Lung microvascular endothelial cell (primary cell): Measurements from ENCODE around the gene PDE2A. TPM values are rescaled to one million over a fixed set of nuclear protein-coding genes. Genes with fewer than 3 reads are reported as not detected.

Source experiments
- DNase-seq, 2 donors: peaks; one replicate each; pipeline versions ENCODE4 v3.0.0 to v3.0.0-alpha.2; 2010; ENCODE audit warnings: low read depth in 2 of 2
- total RNA-seq: library from RNA; depleted of rRNA; stranded (reverse); fragments of >200 nt; gene quantifications from 2 replicates; pipeline ENCODE4 v1.2.1, GENCODE V29; 2014

The PDE2A gene
- 158 and 415 TPM in 2 replicates for total RNA-seq

DNA sequence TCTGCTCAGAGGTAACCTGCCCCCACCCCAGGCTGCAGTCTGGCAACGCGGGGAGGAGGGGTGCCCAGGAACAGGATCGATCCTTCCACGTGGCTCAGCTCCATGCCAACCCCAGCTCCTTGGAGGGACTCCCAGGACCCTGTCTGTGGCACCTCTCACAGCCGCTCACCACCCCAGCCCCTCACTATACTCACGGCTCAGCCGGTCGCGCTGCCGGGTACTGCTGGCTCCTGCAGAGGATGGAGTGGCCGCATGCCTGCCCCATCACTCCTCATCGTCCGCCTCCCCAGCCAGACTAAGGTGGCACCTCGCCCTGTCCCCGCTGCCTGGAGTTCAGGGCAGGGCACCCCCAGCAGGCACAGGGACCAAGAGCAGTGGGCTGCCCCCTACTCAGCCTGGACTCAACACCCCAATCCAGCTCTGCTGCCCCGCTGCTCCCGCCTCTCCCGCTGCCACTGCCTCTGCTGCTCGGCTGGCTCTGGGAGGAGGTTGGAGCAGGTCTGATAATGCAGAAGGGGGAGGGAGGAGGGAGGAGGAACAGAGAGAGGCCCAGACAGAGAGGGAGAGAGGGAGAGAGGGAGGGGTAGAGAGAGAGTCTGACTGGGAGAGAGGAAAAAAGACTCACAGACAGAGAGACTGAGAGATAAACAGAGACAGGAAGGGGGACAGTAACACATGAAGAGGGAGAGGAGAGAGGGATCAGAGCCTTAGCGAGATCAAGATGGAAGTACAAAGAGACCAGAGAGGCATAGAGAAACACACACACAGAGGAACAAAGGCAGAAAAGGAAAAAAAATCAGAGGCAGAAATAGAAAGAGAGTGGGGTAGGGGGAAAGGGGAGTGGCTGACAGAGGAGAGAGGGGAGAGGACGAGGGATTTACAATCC is at the start of gene PDE2A:
Gene PDE2A (minus strand): TSS at position 480 of the 886 bp plus-strand sequence. CDS start 215 bp downstream, at position 265.
- DNase-seq = no peak

DNA sequence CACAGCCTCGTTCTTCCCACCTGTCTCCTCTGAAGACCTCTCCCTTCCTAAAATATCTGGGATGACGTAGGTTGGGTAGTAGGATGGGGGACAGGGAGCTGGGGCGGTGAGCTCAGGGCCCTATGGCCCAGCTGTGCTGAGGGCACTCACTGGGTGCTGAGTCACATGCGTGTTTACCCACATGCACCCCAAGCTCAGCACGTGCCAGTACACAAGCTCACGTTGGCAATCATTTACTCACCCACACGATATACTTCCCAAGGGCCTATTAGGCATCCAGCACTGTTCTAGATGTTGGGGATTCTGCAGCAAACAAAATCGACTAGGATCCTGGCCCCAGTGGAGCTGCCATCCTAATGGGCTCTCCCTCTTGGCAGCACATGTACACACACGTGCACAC is 49.3 kb upstream of the PDE2A start:
- DNase-seq = no peak

DNA sequence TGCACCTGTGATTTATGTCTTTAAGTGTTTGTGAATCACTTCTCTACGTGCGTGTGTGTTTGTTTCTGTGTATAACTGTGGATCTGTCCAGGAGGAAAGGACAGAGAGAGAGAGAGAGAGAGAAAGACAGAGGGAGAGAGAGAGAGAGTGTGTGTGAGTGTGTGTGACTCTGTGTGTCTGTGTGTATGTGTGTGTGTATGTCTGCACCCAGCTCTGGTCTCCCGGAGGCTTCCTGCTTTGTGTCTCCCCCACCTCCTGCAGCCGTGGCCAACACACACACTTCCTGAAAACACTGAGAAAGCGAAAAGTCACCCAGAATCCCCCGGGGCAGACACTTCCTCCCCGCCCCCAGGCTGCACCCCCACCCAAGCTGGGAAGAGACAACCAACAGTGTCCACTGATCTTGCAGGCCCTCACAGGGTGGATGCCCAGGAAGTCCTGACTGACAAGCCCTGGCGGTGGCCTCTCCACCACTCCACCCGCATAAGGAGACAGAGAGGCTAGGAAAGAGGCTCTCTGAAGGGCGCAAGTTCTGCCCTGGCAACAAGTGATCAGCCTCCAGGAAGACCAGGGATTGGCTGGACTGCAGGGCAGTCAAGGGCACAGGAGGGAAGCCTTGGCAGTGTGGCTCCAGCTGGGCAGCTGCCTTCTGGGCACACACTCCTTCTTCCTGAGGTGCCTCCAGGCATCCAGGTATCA is 48.0 kb upstream of the PDE2A start:
- DNase-seq = peak; percentile 90 to 94

DNA sequence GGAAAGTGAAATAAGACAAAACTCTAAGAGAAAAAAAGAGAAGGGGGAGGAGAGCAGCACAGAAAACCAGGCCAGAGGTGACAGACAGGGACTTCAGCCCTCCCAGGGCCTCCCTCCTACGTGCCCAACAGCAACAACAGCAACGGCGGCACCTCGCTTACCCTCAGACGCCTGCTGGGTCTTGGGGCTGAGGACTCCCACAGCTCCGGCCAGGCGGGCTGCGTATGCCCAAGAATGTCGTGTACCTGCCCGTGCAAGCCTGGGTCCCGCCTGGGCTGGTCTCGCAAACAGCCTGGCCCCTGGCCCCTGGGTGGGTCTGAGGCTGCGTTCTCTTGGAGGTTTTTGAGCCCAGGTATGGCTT is 47.4 kb upstream of the PDE2A start:
- peak; percentile 45 to 47 for DNase-seq

DNA sequence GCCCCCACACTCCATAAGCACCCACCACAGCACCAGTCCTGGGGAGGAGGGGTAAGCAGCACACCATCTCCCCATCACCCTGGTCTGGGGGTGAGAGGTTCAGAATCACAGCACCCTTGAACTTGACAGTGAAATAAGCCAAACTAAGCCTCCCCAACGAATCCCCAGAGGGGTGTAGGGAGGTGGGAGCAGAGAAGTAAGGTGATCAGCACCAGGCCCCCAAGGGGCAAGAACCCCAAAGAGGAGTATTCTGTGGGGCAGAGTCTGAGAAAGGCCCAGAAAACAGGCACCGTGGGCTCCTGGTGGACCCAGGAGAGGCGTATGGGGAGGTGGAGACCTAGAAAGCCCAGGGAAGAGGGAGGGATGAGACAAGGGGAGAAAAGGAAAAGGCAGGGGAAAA is 47.1 kb upstream of the PDE2A start:
- DNase-seq = no peak

DNA sequence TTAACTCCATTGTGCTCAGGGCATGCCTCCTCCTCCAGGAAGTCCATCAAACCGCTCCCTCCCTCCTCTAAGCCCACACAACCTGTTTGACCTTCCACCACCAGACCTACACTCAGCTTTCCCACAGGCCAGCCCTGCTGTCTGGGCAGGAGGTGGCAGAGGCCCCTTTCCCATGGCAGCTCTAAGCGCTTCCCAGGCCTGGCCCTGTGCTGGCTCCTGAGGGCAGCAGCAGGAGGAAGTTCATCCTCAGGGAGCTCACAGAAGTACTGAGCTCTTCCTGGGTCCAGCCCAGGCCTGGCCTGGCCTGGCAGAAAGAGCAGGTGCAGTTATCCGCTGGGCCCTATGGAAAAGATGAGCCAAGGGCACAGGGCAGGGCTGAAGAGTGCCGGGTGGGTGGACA is 46.6 kb upstream of the PDE2A start:
- DNase-seq = peak; percentile 17 to 45

DNA sequence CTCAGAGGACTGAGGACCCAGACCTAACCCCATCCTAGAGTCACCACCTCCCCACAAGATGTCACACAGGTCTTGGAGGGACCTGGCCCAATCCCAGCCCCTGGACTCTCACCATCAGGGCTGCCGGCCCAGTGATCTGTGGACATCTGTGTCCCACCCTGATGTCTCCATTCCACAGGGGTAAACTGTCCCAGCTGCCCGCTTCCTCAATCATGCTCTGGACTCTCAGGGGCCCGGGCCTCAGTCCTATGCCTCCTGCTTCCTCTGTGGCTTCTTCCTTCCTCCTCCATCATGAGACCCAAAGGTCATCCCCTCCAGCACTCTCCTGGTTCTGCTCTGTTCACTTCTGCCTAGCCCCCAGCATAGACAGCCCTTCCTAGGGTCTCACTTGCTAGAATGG is 45.8 kb upstream of the PDE2A start:
- DNase-seq = no peak

DNA sequence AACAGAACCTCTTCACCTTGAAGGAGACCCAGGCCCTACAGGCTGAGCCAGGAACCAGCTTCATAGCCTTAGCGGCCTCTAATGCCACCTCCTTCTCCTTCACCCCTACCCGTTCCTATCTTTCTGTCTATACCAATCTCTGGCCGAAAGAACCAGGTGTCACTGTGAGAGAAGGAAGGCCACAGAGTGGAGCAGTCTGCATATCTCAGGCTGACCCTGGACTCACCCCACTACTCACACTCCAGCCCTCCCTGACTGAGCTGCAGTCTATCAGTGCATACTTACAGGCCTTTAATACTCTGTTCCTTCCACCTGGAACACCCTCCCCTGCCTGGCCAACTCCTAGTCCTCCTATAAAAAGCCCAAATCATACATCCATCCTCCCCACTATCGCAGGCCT is 45.3 kb upstream of the PDE2A start:
- no peak for DNase-seq

DNA sequence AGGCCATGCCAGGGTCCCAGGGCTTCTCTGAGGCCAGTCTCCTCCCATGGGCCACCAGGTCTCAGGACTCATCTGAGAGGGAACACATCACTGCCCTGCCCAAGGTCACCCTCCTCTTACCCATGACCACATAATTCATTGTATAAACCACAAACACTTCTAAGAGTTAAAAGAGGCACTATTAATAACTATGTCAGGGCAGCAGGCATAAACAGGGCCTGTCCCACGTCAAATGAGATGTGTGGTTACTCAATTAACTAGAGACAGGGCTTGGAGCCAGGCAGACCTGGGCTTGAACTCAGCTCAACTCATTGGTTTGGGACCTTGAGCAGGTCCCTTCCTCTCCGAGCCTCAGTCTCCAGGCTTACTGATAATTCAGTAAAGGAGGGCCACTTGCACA is 44.9 kb upstream of the PDE2A start:
- DNase-seq = no peak

DNA sequence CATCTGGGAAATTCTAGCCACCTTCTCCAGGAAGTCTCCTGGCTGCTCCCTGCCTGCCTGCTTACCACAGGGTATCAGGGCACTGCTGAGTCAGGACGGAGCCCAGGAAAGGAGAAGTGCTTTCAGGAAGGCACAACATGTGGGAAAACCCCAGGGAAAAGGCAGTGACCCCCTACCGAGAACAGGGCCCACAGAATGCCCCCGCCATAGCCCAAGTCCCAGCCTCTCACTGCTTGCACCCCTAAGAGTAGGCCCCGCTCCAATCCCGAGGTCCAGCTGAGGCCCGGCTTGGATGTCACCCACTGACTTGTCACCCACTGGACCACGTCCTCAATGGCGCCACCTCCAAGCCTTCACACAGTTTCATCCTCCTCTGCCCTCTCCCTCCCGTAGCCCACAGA is 43.9 kb upstream of the PDE2A start:
- DNase-seq = no peak

DNA sequence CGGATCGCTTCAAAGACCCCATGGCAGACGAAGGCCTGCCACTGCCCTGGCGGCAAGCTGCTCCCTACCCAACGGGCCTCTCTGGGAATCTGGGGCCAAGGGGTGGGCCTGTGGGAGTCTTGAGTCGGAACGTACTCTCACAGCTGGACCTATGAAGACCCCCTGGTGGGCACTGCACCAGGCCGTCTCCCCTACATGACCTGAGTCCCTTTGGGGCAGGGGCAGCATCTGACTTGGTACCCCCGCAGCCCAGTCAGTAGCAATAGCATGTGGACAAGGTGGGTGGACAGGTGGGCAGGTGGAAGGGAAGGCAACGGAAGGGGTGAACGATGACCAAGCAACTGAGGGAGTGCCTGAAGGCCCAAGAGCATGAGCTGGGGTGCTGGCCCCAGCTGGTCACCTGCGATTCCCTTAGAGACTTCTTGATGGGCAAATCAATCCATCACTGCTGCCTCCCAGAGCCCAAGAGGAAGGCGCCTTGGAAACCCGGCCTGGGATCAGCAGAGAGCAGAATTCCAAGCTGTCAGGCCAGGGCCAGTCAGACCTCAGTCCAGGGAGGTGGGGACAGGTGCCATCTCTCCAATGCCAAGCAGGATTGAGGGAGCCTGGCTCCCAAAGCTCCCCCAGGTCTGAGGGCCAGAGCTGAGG is 42.7 kb upstream of the PDE2A start:
- DNase-seq = no peak

DNA sequence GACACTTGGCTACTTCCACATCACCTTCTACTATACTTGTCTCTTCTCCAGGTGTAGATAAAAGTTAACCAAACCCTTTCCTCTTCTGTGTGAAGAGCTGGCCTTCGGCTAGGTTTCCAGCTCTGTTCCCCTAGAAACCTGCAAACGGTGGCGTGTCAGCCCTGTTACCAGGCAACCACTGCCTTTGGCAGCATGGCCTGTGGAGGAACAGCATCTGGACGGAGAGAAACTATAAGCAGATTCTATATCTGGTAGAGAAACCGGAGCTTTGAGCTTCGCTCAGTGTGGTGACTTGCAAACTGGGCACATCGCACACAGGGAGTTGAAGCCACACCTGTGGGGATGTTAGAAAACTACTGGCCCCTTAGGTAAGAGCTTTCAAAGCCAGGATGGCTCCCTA is 42.1 kb upstream of the PDE2A start:
- DNase-seq = peak in 1 of 2 donors; percentile 18

DNA sequence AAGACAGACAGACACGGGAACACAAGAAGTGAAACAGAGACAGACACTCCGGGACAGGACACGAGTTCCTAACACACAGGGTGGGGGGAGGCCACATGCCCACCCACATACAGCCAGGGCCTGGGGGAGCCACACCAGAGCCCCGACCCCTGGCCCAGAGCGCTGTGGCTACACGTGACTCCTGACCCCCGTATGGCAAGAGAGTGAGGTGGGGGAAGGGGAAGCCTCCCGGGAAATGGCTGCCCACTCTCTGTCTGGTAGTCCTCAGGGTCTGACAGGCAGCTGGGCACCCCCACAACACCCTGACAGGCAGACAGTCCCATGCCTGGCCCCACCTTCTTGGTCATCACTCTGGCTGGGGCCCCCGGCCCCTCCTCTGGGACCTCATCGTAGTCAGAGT is 38.6 kb upstream of the PDE2A start:
- DNase-seq = no peak

DNA sequence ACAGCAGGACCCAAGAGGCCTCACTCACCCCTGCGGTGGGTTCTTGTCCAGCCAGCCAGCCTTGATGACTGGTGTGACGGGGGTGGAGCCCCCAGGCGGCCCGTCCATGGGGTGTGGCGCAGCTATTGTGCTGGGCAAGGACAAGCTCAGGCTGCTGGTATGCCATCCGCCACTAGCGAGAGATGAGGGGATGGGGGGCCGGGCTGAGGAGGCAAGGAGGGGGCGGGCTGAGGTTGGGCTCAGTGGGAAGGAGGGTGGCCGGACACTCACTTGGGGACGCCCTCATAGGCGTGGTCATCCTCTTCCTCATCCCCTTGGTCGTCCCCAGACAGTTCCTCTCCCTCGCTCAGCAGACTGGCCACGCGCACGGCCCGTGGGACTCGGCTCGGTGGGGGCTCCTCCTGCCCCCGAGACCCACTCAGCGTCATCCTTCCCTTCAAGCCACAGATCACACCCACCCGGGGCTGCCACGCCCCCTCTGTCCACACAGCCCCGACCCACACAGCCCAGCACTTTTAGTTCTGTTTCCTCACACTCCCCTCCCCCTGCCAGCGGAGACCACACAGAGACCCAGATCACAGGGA is 38.0 kb upstream of the PDE2A start:
- DNase-seq = no peak

DNA sequence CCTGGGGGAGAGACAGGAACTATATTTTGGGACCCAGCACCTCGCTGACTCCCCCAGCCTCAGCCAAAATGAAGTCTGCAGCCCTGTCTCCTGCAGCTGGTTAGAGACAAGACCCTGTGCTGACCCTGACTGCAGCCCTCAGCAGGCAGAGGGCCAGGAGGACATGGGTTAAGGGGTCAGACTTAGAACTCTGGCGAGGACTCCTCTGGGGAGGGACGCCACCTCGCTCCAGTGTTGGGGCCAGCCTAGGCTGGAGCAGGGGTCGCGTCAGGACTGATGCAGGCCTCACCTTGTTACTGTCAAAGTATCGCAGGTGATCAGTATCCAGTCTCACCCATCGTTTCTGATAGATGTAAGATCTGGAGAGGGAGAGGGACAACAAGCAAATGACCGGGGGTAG is 36.9 kb upstream of the PDE2A start:
- DNase-seq = no peak

DNA sequence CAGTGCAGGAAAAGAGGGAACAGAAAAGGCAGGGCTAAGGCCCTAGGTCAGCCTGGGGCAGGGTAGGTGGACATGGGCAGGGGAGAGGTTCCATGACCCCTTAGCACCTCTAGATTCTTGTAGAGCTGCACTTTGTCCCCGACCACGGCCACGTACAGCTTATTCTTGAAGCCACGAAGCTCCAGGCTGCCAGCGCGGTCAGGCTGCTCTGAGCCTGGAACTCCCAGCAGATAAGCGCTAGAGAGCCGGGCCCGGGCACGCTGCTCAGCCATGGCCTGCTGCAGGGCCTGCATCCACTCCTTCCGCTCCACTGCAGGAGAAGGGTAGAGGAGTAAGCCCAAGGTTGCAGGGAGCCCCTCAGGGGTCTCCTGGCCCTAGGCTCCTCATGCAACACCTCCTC is 36.1 kb upstream of the PDE2A start:
- no peak for DNase-seq

DNA sequence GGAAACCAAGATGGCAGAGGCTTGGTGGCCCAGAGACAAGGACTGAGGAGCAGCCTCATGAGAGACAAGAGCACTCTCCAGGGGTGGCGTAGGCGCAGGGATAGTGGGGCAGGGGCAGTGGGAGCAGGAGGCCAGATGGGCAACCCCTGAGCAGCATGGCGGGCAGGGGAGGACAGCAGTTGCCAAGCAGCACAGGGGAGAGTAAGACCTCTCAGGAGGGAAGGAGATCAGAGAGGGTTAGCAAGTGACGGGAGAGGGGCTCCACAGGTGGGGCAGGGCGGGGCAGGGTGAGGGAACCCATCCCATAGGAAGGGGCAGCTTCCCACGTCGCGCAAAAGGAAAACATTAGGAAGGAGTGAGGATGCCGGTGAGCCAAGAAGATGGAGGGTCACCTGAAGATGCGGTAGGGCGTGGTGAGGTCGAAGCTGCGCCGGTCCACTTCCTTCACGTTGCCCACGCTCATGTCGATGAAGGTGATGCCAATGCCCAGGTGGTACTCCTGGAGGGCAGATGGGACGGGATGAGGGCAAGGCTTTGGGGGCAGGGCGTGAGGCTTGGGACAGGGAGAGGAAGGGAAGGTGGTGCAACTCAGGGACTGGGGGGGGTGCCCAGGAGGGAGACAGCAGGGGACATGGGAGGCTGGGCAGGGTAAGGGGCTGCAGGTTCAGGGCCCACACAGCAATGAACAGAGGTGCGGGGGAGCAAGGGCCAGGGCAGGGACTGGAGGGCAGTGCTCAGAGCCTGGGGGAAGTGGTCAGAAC is 35.4 kb upstream of the PDE2A start:
- DNase-seq = no peak

DNA sequence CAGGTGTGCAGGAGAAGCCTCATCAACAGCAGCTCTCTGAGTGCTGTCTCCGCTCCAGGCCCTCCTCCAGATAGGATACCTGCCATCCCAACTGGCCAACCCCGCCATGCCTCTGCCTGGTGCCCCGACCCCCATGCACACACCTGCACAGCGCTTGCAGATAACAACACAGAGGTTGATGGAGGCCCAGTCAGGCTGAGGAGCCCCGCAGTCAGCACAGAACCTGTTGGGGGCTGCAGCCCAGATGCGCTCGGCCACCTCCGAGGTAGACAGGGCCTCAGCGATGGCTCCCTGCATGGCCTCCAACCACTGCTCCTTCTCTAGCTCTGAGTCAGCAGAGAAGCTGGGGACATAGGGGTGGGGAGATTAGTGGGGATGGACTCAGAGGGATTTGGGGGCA is 32.8 kb upstream of the PDE2A start:
- DNase-seq = no peak

DNA sequence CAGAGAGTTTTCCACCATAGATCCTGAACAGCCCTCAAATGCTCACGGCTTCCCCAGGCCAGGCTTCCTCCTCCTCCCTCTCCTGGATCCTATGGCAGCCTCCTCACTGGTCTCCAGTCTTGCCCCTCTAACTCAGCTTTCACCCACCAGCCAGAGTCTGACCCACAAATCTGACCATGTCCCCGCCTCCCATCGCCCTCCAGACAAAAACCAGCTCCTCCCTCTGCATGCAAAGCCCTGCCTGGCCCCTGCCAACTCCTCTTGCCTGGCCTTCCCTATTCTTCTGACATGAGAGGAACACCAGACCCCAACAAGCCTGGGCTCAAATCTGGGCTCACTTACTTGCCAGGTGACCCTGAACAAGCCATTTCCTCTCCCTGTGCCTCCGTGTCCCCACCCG is 32.4 kb upstream of the PDE2A start:
- no peak for DNase-seq

DNA sequence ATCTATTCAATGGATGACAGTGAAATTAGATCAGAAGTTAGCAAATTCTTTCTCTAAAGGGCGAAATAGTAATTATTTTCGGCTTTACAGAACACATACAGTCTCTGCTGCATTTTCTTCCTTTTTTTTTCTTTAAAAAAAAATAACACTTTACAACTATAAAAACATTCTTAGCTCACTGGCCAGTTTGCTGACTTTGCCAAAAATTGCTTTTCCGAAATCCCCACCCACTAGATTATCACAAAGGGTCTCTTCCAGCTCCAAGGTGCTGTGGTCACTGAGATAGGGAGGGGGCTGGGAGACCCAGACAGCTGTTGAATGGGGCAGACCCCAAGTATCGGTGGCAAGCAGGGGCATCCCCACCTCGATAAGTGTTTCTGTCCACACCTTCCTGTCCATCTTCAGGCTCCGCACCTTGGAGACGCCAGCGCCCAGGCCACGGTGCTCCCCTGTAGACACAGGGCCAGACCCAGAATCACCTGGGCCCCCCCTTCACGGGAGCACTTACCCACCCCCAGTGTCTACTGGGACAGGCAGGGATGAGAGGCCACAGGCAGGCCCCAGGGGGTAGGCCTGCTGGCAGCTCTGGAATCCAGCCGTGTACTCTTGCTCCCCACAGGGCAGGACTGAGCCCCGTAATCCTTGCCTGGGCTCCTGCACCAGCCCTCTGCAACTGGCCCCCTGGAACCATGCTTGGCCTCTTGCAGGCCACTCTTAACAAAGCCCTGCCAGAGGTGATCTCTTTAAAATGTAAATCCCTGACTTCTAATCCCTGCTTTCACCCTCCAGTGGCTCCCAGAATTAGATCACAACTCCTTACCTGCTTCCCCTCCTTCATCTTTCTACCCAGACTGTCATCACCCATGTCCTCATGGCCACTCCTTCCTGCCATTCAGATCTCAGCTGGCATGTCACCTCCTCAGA is 31.5 kb upstream of the PDE2A start:
- no peak for DNase-seq
